HepG2 (cell line): ENCODE data around the gene ACADSB. TPM values are rescaled to one million over a fixed set of nuclear protein-coding genes. Genes with fewer than 3 reads are reported as not detected.

Experiments
- ATAC-seq: fragments of 200-7000 bp; cut with Tn5 transposase; 3 replicates; pipeline ENCODE4 v1.9.1; 2020; ENCODE audit warnings: mild to moderate bottlenecking, moderate library complexity
- BruUV-seq: library from RNA; stranded (reverse); fragments of 400-500 nt; replicated peaks from 2 replicates; lab custom pipeline; 2021; lab: Mats Ljungman, UMichigan
- CTCF ChIA-PET: fragments of 300-600 bp; formaldehyde crosslinking; extraction: SDS; loops from one replicate; lab custom pipeline; 2021; ENCODE audit warnings: low total read pairs, inconsistent platforms, low intra/inter-chr PET ratio; lab: Yijun Ruan, JAX
- POLR2A ChIA-PET: fragments of 350-600 bp; sonication (Branson Sonifier 250); formaldehyde crosslinking; loops from one replicate; lab custom pipeline; 2020; ENCODE audit warnings: antibody characterized with exemption, inconsistent platforms; lab: Yijun Ruan, JAX
- DNase-seq: peaks from one replicate; pipeline ENCODE4 v3.0.0-alpha.2; 2015; ENCODE audit warnings: low spot score
- FAIRE-seq: peaks from 3 replicates; lab custom pipeline; 2011; peaks lifted over from hg19 to GRCh38; lab: Jason Lieb, UNC
- H2AFZ ChIP-seq: one replicate; pipeline ENCODE4 v1.6.1; 2011; ENCODE audit warnings: low read length, inconsistent platforms
- H3K27ac ChIP-seq: fragments of 300-600 bp; 3 replicates; pipeline ENCODE4 v1.8.0; 2011; ENCODE audit warnings: mixed run types, mild to moderate bottlenecking, mixed read lengths, low read length, inconsistent platforms; ENCODE audit not compliant: insufficient read depth; ENCODE audit errors: extremely low read length
- H3K27me3 ChIP-seq, 2 experiments: fragments of 200-600 bp in 1 of 2; 2 replicates in 1 of 2; 3 replicates in 1 of 2; pipeline versions ENCODE4 v1.6.0 to v1.8.0; 2011; ENCODE audit warnings: low read length in 2 of 2, mild to moderate bottlenecking in 2 of 2, moderate library complexity in 2 of 2, inconsistent platforms in 1 of 2; ENCODE audit not compliant: insufficient read depth in 2 of 2, control insufficient read depth in 1 of 2
- H3K36me3 ChIP-seq, 2 experiments: fragments of 200-600 bp in 1 of 2; replicated peaks in 1 of 2; 2 replicates in 1 of 2; 3 replicates in 1 of 2; pipeline versions ENCODE4 v1.5.1 to v1.8.0; 2011; ENCODE audit warnings: low read length in 2 of 2, inconsistent platforms in 1 of 2; ENCODE audit not compliant: insufficient read depth in 2 of 2, control insufficient read depth in 1 of 2
- H3K4me1 ChIP-seq: 2 replicates; pipeline ENCODE4 v1.5.1; 2012; ENCODE audit warnings: low read length, inconsistent platforms; ENCODE audit not compliant: insufficient read depth
- H3K4me2 ChIP-seq: 2 replicates; pipeline ENCODE4 v1.6.0; 2011; ENCODE audit warnings: low read depth, low read length, inconsistent platforms
- H3K4me3 ChIP-seq, 3 experiments: fragments of 200-600 bp in 1 of 3; sonication (generic), shearing (Covaris generic) in 1 of 3; replicated peaks in 1 of 3; 2 replicates each; pipeline ENCODE4 v1.5.1; 2011 to 2016; ENCODE audit warnings: low read length in 3 of 3, inconsistent platforms in 2 of 3, low read depth in 2 of 3, mild to moderate bottlenecking in 2 of 3, control low read depth in 1 of 3, mixed read lengths in 1 of 3; ENCODE audit not compliant: insufficient read depth in 1 of 3
- H3K79me2 ChIP-seq: one replicate; pipeline ENCODE4 v1.6.1; 2011; ENCODE audit warnings: low read length, inconsistent platforms; ENCODE audit not compliant: insufficient read depth
- H3K9ac ChIP-seq: 2 replicates; pipeline ENCODE4 v1.6.0; 2011; ENCODE audit warnings: mild to moderate bottlenecking, low read depth, low read length, inconsistent platforms; ENCODE audit not compliant: insufficient read depth
- H3K9me3 ChIP-seq: 2 replicates; pipeline ENCODE4 v1.5.1; 2012; ENCODE audit warnings: mild to moderate bottlenecking, low read length
- H4K20me1 ChIP-seq: 2 replicates; pipeline ENCODE4 v1.6.0; 2011; ENCODE audit warnings: inconsistent platforms, mild to moderate bottlenecking, low read length, moderate library complexity; ENCODE audit not compliant: insufficient read depth
- ATF4 ChIP-seq, 2 experiments: fragments of 450-650 bp in 1 of 2; sonication (generic) in 1 of 2; formaldehyde crosslinking; IDR thresholded peaks; 2 replicates each; pipeline versions ENCODE4 v1.5.0 to v1.8.0; 2020 to 2022; ENCODE audit warnings: mild to moderate bottlenecking in 1 of 2, missing genetic modification reagents in 1 of 2
- CEBPB ChIP-seq: IDR thresholded peaks from 2 replicates; pipeline ENCODE4 v1.6.1; 2011; ENCODE audit warnings: low read depth, low read length, improper control_type of control experiment, borderline replicate concordance
- CEBPG ChIP-seq: IDR thresholded peaks from 2 replicates; pipeline ENCODE4 v1.6.1; 2016
- ERF ChIP-seq: IDR thresholded peaks from 2 replicates; pipeline ENCODE4 v1.6.1; 2018; ENCODE audit warnings: missing biosample characterization, missing genetic modification reagents
- ETV6 ChIP-seq: sonication (generic); formaldehyde crosslinking; conservative IDR thresholded peaks from 2 replicates; pipeline ENCODE4 v1.4.0; 2020; ENCODE audit warnings: missing genetic modification reagents
- FOSL2 ChIP-seq: sonication (generic); formaldehyde crosslinking; IDR thresholded peaks from 2 replicates; pipeline ENCODE4 v1.4.0; 2020; ENCODE audit warnings: missing genetic modification reagents
- HIVEP1 ChIP-seq: sonication (generic); formaldehyde crosslinking; IDR thresholded peaks from 2 replicates; pipeline ENCODE4 v1.4.0; 2020; ENCODE audit warnings: mild to moderate bottlenecking, missing genetic modification reagents
- NBN ChIP-seq: fragments of 450-650 bp; conservative IDR thresholded peaks from 2 replicates; pipeline ENCODE4 v1.6.1; 2017
- PAWR ChIP-seq: sonication (generic); formaldehyde crosslinking; IDR thresholded peaks from 2 replicates; pipeline ENCODE4 v1.4.0; 2020; ENCODE audit warnings: missing genetic modification reagents, mild to moderate bottlenecking, borderline replicate concordance
- SKI ChIP-seq: fragments of 450-650 bp; IDR thresholded peaks from one replicate; pipeline ENCODE4 v1.6.1; 2018; ENCODE audit warnings: mild to moderate bottlenecking; ENCODE audit not compliant: partially characterized antibody
- SSRP1 ChIP-seq: IDR thresholded peaks from 2 replicates; pipeline ENCODE4 v1.6.1; 2016; ENCODE audit warnings: control low read depth
- ZC3H13 ChIP-seq: sonication (generic); formaldehyde crosslinking; IDR thresholded peaks from 2 replicates; pipeline ENCODE4 v1.8.1; 2023; ENCODE audit warnings: mild to moderate bottlenecking, missing genetic modification reagents, moderate library complexity
- ZNF280D ChIP-seq: sonication (generic); formaldehyde crosslinking; IDR thresholded peaks from 2 replicates; pipeline ENCODE4 v1.5.1; 2020; ENCODE audit warnings: mild to moderate bottlenecking, missing genetic modification reagents
- ZNF329 ChIP-seq: sonication (generic); formaldehyde crosslinking; IDR thresholded peaks from 2 replicates; pipeline ENCODE4 v1.9.0; 2021; ENCODE audit warnings: low read depth, mild to moderate bottlenecking, missing genetic modification reagents
- ZNF564 ChIP-seq: sonication (generic); formaldehyde crosslinking; IDR thresholded peaks from 2 replicates; pipeline ENCODE4 v1.8.1; 2023; ENCODE audit warnings: mild to moderate bottlenecking, missing genetic modification reagents
- ZNF644 ChIP-seq: IDR thresholded peaks from 2 replicates; pipeline ENCODE4 v1.6.1; 2016; ENCODE audit warnings: low read depth
- WGBS: methylation state at CpG from one replicate; pipeline ENCODE4 v1.1.6; 2017; ENCODE audit warnings: low lambda C conversion rate; 5-methylcytosine and 5-hydroxymethylcytosine counted together
- in situ Hi-C: cut with HindIII; loops from 2 replicates; pipeline ENCODE4 v1.10.0; 2017; ENCODE audit warnings: low pct_unique_long_range_greater_than_20kb; ENCODE audit not compliant: extremely low pct_ligation_motif_present
- intact Hi-C: fragments of 100-400 bp; cut with micrococcal nuclease; formaldehyde crosslinking; loops from one replicate; pipeline ENCODE4 v1.10.0; 2022; ENCODE audit not compliant: unreplicated experiment
- polyA plus RNA-seq, 8 experiments: library from polyadenylated mRNA; depleted of rRNA in 3 of 8; stranded (reverse) in 7 of 8; unstranded in 1 of 8; fragments of >200 nt; fragmentation: Illumina TruSeq in 4 of 8; extraction: Trizol in 4 of 8; gene quantifications; 2 replicates each; pipeline versions ENCODE4 v1.2.1 to v1.2.3, GENCODE V29; 2011 to 2016; ENCODE audit warnings: low read depth in 4 of 8, missing spikeins in 1 of 8, mixed read lengths in 1 of 8; ENCODE audit not compliant: insufficient read depth in 1 of 8
- total RNA-seq, 5 experiments: library from RNA; depleted of rRNA; stranded (reverse); fragments of >200 nt; fragmentation: Illumina TruSeq; extraction: Trizol; gene quantifications; 2 replicates each; pipeline ENCODE4 v1.2.3, GENCODE V29; 2016; ENCODE audit warnings: low read depth in 1 of 5

ACADSB gene
- total and polyA plus RNA-seq, 2 of the 13 experiments (the other 11 are each of a cell fraction or from before 2014, with no cell fraction given) = 80.0 to 87.6 TPM

GRCh38 chr10:123062726-123063125 is 53.9 kb downstream of the ACADSB start:
- no peaks in the 10 kb centered on the region for H4K20me1 ChIP-seq
- ChIA-PET POLR2A (no interaction called here), CTCF (no interaction called here)
- in situ Hi-C loops = no loop called here
- H2AFZ ChIP-seq = peak overlapping the region; percentile 47
- DNase-seq = no peak
- H3K79me2 ChIP-seq = no peaks in the 10 kb centered on the region
- H3K9ac ChIP-seq = no peak overlapping the region
- H3K27me3 ChIP-seq = peaks cover 1 to 5% of the 10 kb centered on the region in 2 experiments; a peak in 1 of 5 replicates
- WGBS = 39% methylated on average over 10 of the region's 10 CpGs
- TF ChIP-seq HIVEP1 (CRISPR knock-in tag) (no peak), CEBPB (peak; percentile 55; the same call in 1 of the 2 replicates), FOSL2 (peak; percentile 43), ZNF644 (CRISPR knock-in tag) (0 out of 2 replicates have a peak, but pooled peaks have one; percentile 31), ERF (CRISPR knock-in tag) (no peak), CEBPG (peak; percentile 28; the same call in 1 of the 2 replicates), ATF4 (CRISPR knock-in tag; IDR thresholded peaks at IDR 0.05) (peak in 1 of 2 experiments; percentile 90; a peak in 2 of 4 replicates)
- TF ChIP-seq, all 625 proteins: peak for 5
- ATAC-seq = no peak
- no peaks in the 10 kb centered on the region for H3K9me3 ChIP-seq
- no peak overlapping the region for H3K27ac ChIP-seq
- H3K4me1 ChIP-seq = no peaks in the 10 kb centered on the region
- H3K4me3 ChIP-seq = no peak overlapping the region
- no peaks in the 10 kb centered on the region for H3K36me3 ChIP-seq
- intact Hi-C loops = no loop called here
- H3K4me2 ChIP-seq = no peak overlapping the region
- FAIRE-seq = no peak
- no TSS peak for BruUV-seq

GRCh38 chr10:123068087-123068853 is 59.5 kb downstream of the ACADSB start:
- ATAC-seq (no peak), FAIRE-seq (no peak), DNase-seq (no peak)
- intact Hi-C loops (no loop called here), in situ Hi-C loops (no loop called here)
- CTCF ChIA-PET = no interaction called here
- Histone ChIP-seq H3K9ac (no peak overlapping the region), H3K36me3 (no peaks in the 10 kb centered on the region), H3K4me1 (no peaks in the 10 kb centered on the region), H4K20me1 (no peaks in the 10 kb centered on the region), H3K27me3 (peaks cover 1 to 11% of the 10 kb centered on the region in 2 experiments; a peak in 3 of 5 replicates), H3K27ac (no peak overlapping the region), H2AFZ (no peak overlapping the region), H3K79me2 (no peaks in the 10 kb centered on the region), H3K4me3 (no peak overlapping the region), H3K4me2 (no peak overlapping the region), H3K9me3 (no peaks in the 10 kb centered on the region)
- no TSS peak for BruUV-seq
- WGBS = 57% methylated on average over 10 of the region's 10 CpGs
- POLR2A ChIA-PET = no interaction called here
- no peak for TF ChIP-seq SKI
- no peak for TF ChIP-seq ZC3H13 (CRISPR knock-in tag)
- no peak for TF ChIP-seq PAWR (CRISPR knock-in tag)
- TF ChIP-seq ZNF329 (CRISPR knock-in tag) = no peak
- TF ChIP-seq ZNF564 = no peak
- TF ChIP-seq ETV6 (CRISPR knock-in tag) = no peak
- TF ChIP-seq ZNF280D = no peak
- TF ChIP-seq NBN = no peak
- no peak for TF ChIP-seq SSRP1
